H1 (cell line): ENCODE results near the gene SLC3A2. TPM values are rescaled to one million over a fixed set of nuclear protein-coding genes. Genes with fewer than 3 reads are reported as not detected.
A peak's percentile ranks its signal among the peaks of the same experiment; 100 is the strongest.

Experiments used
- CTCF ChIA-PET: fragments of 300-600 bp; sonication (Branson Sonifier 250); formaldehyde crosslinking; loops from one replicate; lab custom pipeline; 2021; ENCODE audit not compliant: partially characterized antibody; lab: Charles Lee
- POLR2A ChIA-PET: fragments of 300-600 bp; sonication (Branson Sonifier 250); formaldehyde crosslinking; loops from one replicate; lab custom pipeline; 2021; ENCODE audit warnings: inconsistent platforms; ENCODE audit not compliant: partially characterized antibody; lab: Charles Lee
- DNase-seq, 2 experiments: peaks; one replicate each; pipeline versions ENCODE4 v3.0.0 to v3.0.0-alpha.2; 2010 to 2022; ENCODE audit warnings: low spot score in 2 of 2, low read depth in 1 of 2, mixed read lengths in 1 of 2
- FAIRE-seq: peaks from 2 replicates; lab custom pipeline; 2011; peaks lifted over from hg19 to GRCh38; lab: Jason Lieb, UNC
- H2AFZ ChIP-seq: 2 replicates; pipeline ENCODE4 v1.8.1; 2012; ENCODE audit warnings: low read length, inconsistent platforms
- H2AK5ac ChIP-seq: 2 replicates; pipeline ENCODE4 v1.6.1; 2013; ENCODE audit warnings: low read depth, low read length
- H2BK120ac ChIP-seq: replicated peaks from 2 replicates; pipeline ENCODE3; 2013; ENCODE audit warnings: low read depth, low read length, inconsistent platforms
- H2BK12ac ChIP-seq: 2 replicates; pipeline ENCODE4 v1.6.1; 2013; ENCODE audit warnings: low read depth, low read length
- H2BK15ac ChIP-seq: 2 replicates; pipeline ENCODE4 v1.6.1; 2013; ENCODE audit warnings: low read length
- H2BK20ac ChIP-seq: 2 replicates; pipeline ENCODE4 v1.6.1; 2013; ENCODE audit warnings: low read length
- H2BK5ac ChIP-seq: 2 replicates; pipeline ENCODE4 v1.6.1; 2013; ENCODE audit warnings: low read depth, low read length
- H3K14ac ChIP-seq: 2 replicates; pipeline ENCODE4 v1.6.1; 2013; ENCODE audit warnings: inconsistent platforms; ENCODE audit not compliant: insufficient read length
- H3K18ac ChIP-seq: 2 replicates; pipeline ENCODE4 v1.6.1; 2013; ENCODE audit warnings: low read length; ENCODE audit errors: extremely low read depth
- H3K23ac ChIP-seq: 2 replicates; pipeline ENCODE4 v1.6.1; 2013; ENCODE audit warnings: inconsistent platforms; ENCODE audit not compliant: insufficient read length
- H3K23me2 ChIP-seq: 2 replicates; pipeline ENCODE4 v1.6.1; 2013; ENCODE audit warnings: low read depth, low read length
- H3K27ac ChIP-seq: 2 replicates; pipeline ENCODE4 v1.6.1; 2011; ENCODE audit warnings: low read depth, low read length, inconsistent platforms
- H3K27me3 ChIP-seq, 4 experiments: replicated peaks in 1 of 4; 1 replicate in 1 of 4; 2 replicates in 3 of 4; pipeline versions ENCODE4 v1.6.1 to v1.8.1; 2011 to 2013; ENCODE audit warnings: low read length in 3 of 4, mild to moderate bottlenecking in 3 of 4, inconsistent platforms in 2 of 4, mixed read lengths in 2 of 4, moderate library complexity in 1 of 4; ENCODE audit not compliant: control insufficient read depth in 3 of 4, insufficient read depth in 3 of 4; ENCODE audit errors: extremely low read depth in 1 of 4
- H3K36me3 ChIP-seq, 4 experiments: 2 replicates each; pipeline versions ENCODE4 v1.6.1 to v1.8.1; 2011 to 2013; ENCODE audit warnings: mild to moderate bottlenecking in 4 of 4, low read length in 3 of 4, moderate library complexity in 2 of 4, control low read depth in 1 of 4, inconsistent platforms in 1 of 4; ENCODE audit not compliant: insufficient read depth in 4 of 4, control insufficient read depth in 2 of 4
- H3K4ac ChIP-seq: replicated peaks from 2 replicates; pipeline ENCODE3; 2013; ENCODE audit warnings: low read length, low read depth, mixed read lengths, inconsistent platforms; ENCODE audit not compliant: insufficient read length
- H3K4me1 ChIP-seq, 4 experiments: replicated peaks in 1 of 4; 1 replicate in 1 of 4; 2 replicates in 3 of 4; pipeline versions ENCODE4 v1.6.1 to v1.8.1; 2011 to 2013; ENCODE audit warnings: low read length in 3 of 4, inconsistent platforms in 2 of 4, mixed read lengths in 1 of 4; ENCODE audit not compliant: insufficient read depth in 4 of 4, control insufficient read depth in 3 of 4
- H3K4me2 ChIP-seq, 2 experiments: 2 replicates each; pipeline versions ENCODE4 v1.6.1 to v1.8.1; 2011 to 2013; ENCODE audit warnings: low read depth in 2 of 2, low read length in 2 of 2, control low read depth in 1 of 2, inconsistent platforms in 1 of 2, mild to moderate bottlenecking in 1 of 2; ENCODE audit not compliant: insufficient read depth in 1 of 2
- H3K4me3 ChIP-seq, 4 experiments: fragments of 200-600, 300-600 bp in 1 of 4; sonication (generic), shearing (Covaris generic), sonication (Bioruptor Twin) in 1 of 4; 2 replicates each; pipeline versions ENCODE4 v1.5.1 to v1.8.1; 2011 to 2016; ENCODE audit warnings: low read length in 4 of 4, low read depth in 3 of 4, control low read depth in 2 of 4, inconsistent platforms in 2 of 4, mild to moderate bottlenecking in 2 of 4, mixed read lengths in 1 of 4, moderate library complexity in 1 of 4; ENCODE audit not compliant: insufficient read depth in 2 of 4; ENCODE audit errors: extremely low read depth in 1 of 4
- H3K56ac ChIP-seq: replicated peaks from 2 replicates; pipeline ENCODE3; 2013; ENCODE audit warnings: low read depth, mild to moderate bottlenecking, mixed read lengths, low read length, inconsistent platforms; ENCODE audit not compliant: insufficient read length
- H3K79me1 ChIP-seq: 2 replicates; pipeline ENCODE4 v1.6.1; 2013; ENCODE audit warnings: low read depth, low read length, control low read depth
- H3K79me2 ChIP-seq, 2 experiments: 2 replicates each; pipeline versions ENCODE4 v1.6.1 to v1.8.1; 2012 to 2013; ENCODE audit warnings: low read length in 2 of 2, mild to moderate bottlenecking in 2 of 2, inconsistent platforms in 1 of 2; ENCODE audit not compliant: insufficient read depth in 2 of 2, control insufficient read depth in 1 of 2
- H3K9ac ChIP-seq, 4 experiments: replicated peaks in 1 of 4; 1 replicate in 1 of 4; 2 replicates in 3 of 4; pipeline versions ENCODE4 v1.6.1 to v1.8.1; 2011 to 2013; ENCODE audit warnings: low read depth in 3 of 4, low read length in 3 of 4, control low read depth in 2 of 4, mild to moderate bottlenecking in 2 of 4, moderate library complexity in 2 of 4, inconsistent platforms in 1 of 4; ENCODE audit errors: extremely low read depth in 1 of 4
- H3K9me3 ChIP-seq, 2 experiments: 2 replicates each; pipeline versions ENCODE4 v1.6.1 to v1.8.1; 2012 to 2013; ENCODE audit warnings: mild to moderate bottlenecking in 2 of 2, moderate library complexity in 2 of 2, control low read depth in 1 of 2, inconsistent platforms in 1 of 2, low read depth in 1 of 2, low read length in 1 of 2, mixed read lengths in 1 of 2; ENCODE audit not compliant: insufficient read depth in 2 of 2
- H4K20me1 ChIP-seq, 2 experiments: replicated peaks in 1 of 2; 2 replicates each; pipeline versions ENCODE3 to v1.8.1; 2011 to 2013; ENCODE audit warnings: inconsistent platforms in 2 of 2, low read length in 2 of 2, mild to moderate bottlenecking in 1 of 2; ENCODE audit not compliant: insufficient read depth in 2 of 2, control insufficient read depth in 1 of 2
- H4K5ac ChIP-seq: 2 replicates; pipeline ENCODE4 v1.6.1; 2013; ENCODE audit warnings: low read length, low read depth, mixed read lengths, inconsistent platforms; ENCODE audit not compliant: insufficient read length
- H4K8ac ChIP-seq: 2 replicates; pipeline ENCODE4 v1.8.0; 2013; ENCODE audit warnings: mild to moderate bottlenecking, moderate library complexity, low read length, inconsistent platforms; ENCODE audit not compliant: insufficient read depth; ENCODE audit errors: extremely low read depth
- H4K91ac ChIP-seq: replicated peaks from 2 replicates; pipeline ENCODE3; 2013; ENCODE audit warnings: low read length, mixed read lengths, inconsistent platforms; ENCODE audit not compliant: insufficient read length
- BACH1 ChIP-seq: IDR thresholded peaks from 2 replicates; pipeline ENCODE4 v1.6.1; 2012; ENCODE audit warnings: low read length, improper control_type of control experiment
- WGBS, 2 experiments: shearing (Covaris generic) in 1 of 2; methylation state at CpG; one replicate each; pipeline versions ENCODE4 v1.1.6 to v1.1.7; 2013 to 2015; ENCODE audit warnings: low lambda C conversion rate in 2 of 2, mixed read lengths in 2 of 2, inconsistent platforms in 1 of 2, low coverage in 1 of 2, missing lambda C conversion rate in 1 of 2; ENCODE audit not compliant: insufficient replicate concordance in 2 of 2, insufficient coverage in 1 of 2, insufficient read length in 1 of 2; ENCODE audit errors: extremely low coverage in 1 of 2, missing lambda C conversion rate in 1 of 2; 5-methylcytosine and 5-hydroxymethylcytosine counted together
- polyA plus RNA-seq, 7 experiments: library from polyadenylated mRNA; depleted of rRNA in 3 of 7; stranded (reverse) in 5 of 7; unstranded in 2 of 7; fragments of >200 nt in 5 of 7; fragments of 200-250 nt in 2 of 7; gene quantifications; 1 replicate in 5 of 7; 2 replicates in 1 of 7; 4 replicates in 1 of 7; pipeline versions ENCODE4 v1.2.1 to v1.2.3, GENCODE V29; 2011 to 2013; ENCODE audit warnings: missing spikeins in 2 of 7, mixed read lengths in 2 of 7
- total RNA-seq: library from RNA; stranded (reverse); fragmentation: NEBNext Ultra II Directional; extraction: Animal tissue kit (Norgen Biotek cat#: 25700); gene quantifications from 2 replicates; pipeline ENCODE4 v1.2.1, GENCODE V29; 2021

The SLC3A2 gene
- total and polyA plus RNA-seq, 2 of the 8 experiments (the other 6 are each of a cell fraction or from before 2014, with no cell fraction given) = 410 to 435 TPM

DNA sequence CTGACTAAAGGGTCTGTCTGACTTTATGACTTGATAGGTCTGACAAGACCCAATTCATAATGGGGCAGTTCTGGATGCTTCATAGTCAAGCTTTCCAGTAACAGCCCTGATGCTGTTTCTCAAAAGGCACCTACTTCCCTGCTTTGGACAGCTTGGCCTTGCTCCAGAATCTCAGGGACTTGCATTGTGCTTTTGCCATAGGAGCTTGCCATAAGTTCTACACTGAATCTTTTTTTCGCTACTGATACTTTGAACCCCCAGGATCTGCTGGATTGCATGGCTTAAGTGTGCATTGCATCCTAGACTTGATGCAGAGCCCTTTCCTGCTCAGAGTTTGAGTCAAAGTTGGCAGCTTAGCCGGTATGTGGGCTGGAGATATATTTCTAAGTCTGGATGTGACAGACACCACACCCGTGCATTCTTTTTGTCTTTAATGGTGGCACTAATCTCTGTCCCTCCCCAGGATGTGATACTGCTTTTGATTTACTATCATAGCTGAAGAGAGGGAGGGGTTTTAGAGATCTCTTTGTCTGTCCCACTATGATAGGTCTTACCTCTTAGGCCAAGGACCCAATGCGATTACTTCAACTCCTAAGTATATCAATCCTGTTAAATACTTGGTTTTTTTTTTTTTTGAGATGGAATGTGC is 16.9 kb upstream of the SLC3A2 start:
- Histone ChIP-seq H2BK120ac (no peak overlapping the region), H3K23me2 (no peaks in the 10 kb centered on the region), H4K8ac (no peak overlapping the region), H2BK12ac (no peak overlapping the region), H3K9me3 (no peaks in the 10 kb centered on the region), H3K4me2 (no peak overlapping the region), H3K79me2 (peaks cover 43 to 98% of the 10 kb centered on the region in 2 experiments), H3K79me1 (peaks cover 6% of the 10 kb centered on the region), H3K9ac (peak overlapping the region in 1 of 4 experiments; percentile 8; a peak in 1 of 7 replicates), H2BK20ac (no peak overlapping the region), H2AFZ (no peak overlapping the region), H3K56ac (no peak overlapping the region), H3K36me3 (peaks cover 3 to 54% (median 13%) of the 10 kb centered on the region in 4 experiments; a peak in 7 of 8 replicates), H3K18ac (no peak overlapping the region), H3K27me3 (no peaks in the 10 kb centered on the region), H4K20me1 (peaks cover 26% of the 10 kb centered on the region in 2 experiments), H2BK15ac (no peak overlapping the region), H3K14ac (no peak overlapping the region), H3K4me1 (peaks cover 0 to 10% (median 5%) of the 10 kb centered on the region in 4 experiments; a peak in 4 of 7 replicates), H3K4ac (no peak overlapping the region), H3K4me3 (no peak overlapping the region), H4K91ac (no peak overlapping the region), H2AK5ac (no peak overlapping the region), H2BK5ac (no peak overlapping the region), H4K5ac (no peak overlapping the region)
- 92% methylated on average over 4 of the region's 4 CpGs; no CpG with 5 or more reads in 1 of the 2 experiments for WGBS, 2 experiments
- DNase-seq = no peak
- no peak for FAIRE-seq
- ChIA-PET POLR2A (interaction anchor here (0.9 to 52.7 kb wide), 7 partner anchors 15 to 93 kb away, joined by 3 to 2104 read pairs (median 22); partner anchors contain the start of genes CHRM1, NXF1, SLC3A2 and STX5), CTCF (interaction anchor here (0.7 to 2.2 kb wide), 17 partner anchors 10 to 284 kb away, joined by 3 to 8 read pairs (median 4); partner anchors contain the start of genes SLC3A2 and STX5)
- no peak for TF ChIP-seq BACH1
- TF ChIP-seq, all 59 proteins: peak for 0
- Histone ChIP-seq H3K27ac (no peak overlapping the region), H3K23ac (no peak overlapping the region)
